Ovary (tissue), 3 donors: ENCODE measurements around the gene SIN3A.

Experiments
- EP300 ChIP-seq: sonication (generic); formaldehyde crosslinking; IDR thresholded peaks from one replicate; pipeline ENCODE4 v1.6.1; 2017; ENCODE audit warnings: antibody characterized with exemption
- TF ChIP-seq, protein P1 (sequence below), 3 donors: fragments of 450-650 bp in 2 of 3; fragments of 200-600 bp in 1 of 3; IDR thresholded peaks; one replicate each; pipeline versions ENCODE4 v1.5.1 to v1.8.0; 2016 to 2022; ENCODE audit warnings: antibody characterized with exemption in 3 of 3, mild to moderate bottlenecking in 1 of 3
- donor health status: DM: no; HTN: no; CAD: no.

DNA sequence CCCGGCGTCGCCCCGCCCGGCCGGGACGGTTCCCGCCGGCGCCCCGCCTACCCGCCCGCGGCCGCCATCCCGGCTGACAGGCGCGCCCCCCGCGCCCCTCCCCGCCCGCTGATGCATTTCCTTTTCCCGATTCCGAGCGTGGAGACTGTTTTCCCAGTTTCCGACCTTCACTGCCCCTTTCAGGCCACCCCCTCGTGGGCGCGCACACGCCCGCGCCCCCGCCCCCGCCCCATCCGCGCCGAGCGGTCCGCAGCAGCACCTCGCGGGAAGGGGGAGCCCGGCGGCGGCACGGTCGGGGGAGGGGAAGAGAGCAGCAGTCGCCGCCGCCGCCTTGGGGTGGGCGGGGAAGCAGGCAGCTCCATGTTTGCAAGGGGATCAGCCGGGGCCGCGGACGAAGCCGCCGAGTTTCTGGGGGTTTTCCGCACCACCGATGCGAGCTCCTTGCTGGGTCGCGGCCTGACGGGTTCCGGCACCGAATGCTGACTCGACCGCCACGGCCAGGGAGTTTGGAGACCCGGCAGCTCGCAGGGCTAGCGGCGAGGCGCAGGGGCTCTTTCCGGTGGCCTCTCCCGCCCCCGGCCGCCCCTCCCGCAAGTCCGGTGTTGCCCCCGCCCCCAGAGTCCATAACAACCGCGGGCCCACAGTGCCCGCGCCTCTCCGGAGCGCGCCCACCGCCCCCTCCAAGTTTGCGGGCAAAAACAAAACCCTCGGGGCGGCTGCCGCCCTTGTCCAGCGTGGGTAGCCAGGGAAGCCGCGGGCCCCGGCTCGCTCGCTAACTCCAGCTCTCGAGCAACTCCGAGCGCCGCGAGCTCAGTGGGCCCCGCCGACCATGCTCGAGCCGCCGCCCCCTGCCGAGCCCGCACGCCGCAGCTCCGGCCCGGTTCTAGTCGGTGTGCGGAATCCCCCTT is 3.2 kb upstream of the SIN3A start:
- TF ChIP-seq EP300: no peak
- TF ChIP-seq, protein P1, sequence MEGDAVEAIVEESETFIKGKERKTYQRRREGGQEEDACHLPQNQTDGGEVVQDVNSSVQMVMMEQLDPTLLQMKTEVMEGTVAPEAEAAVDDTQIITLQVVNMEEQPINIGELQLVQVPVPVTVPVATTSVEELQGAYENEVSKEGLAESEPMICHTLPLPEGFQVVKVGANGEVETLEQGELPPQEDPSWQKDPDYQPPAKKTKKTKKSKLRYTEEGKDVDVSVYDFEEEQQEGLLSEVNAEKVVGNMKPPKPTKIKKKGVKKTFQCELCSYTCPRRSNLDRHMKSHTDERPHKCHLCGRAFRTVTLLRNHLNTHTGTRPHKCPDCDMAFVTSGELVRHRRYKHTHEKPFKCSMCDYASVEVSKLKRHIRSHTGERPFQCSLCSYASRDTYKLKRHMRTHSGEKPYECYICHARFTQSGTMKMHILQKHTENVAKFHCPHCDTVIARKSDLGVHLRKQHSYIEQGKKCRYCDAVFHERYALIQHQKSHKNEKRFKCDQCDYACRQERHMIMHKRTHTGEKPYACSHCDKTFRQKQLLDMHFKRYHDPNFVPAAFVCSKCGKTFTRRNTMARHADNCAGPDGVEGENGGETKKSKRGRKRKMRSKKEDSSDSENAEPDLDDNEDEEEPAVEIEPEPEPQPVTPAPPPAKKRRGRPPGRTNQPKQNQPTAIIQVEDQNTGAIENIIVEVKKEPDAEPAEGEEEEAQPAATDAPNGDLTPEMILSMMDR (IDR thresholded peaks at IDR 0.05): no peak
